Stimulated activated CD8-positive, alpha-beta memory T cell treated with anti-CD3 and anti-CD28 coated beads, Interleukin-2, amount 100 ng/mL, for 1 hour (primary cell): Measurements from ENCODE around the gene SLC25A43.
"Not testable (repeated sequence)": the region's sequence is repeated elsewhere in the genome, so short reads cannot be mapped to it uniquely, and the experiment has no call there.

ENCODE experiments used
- DNase-seq, 2 donors: peaks; one replicate each; pipeline ENCODE4 v3.0.0-alpha.2; 2020; ENCODE audit warnings: low read depth in 2 of 2

The SLC25A43 gene

GRCh38 chrX:119398974-119399771, at the start of gene SLC25A43:
Gene SLC25A43, plus strand, starts transcription at chrX:119399336. Its CDS starts 68 bp downstream, at chrX:119399404.
- DNase-seq: peak in 1 of 2 donors; percentile 1

GRCh38 chrX:119359618-119360382, 39.3 kb upstream of the SLC25A43 start:
- DNase-seq: no peak

GRCh38 chrX:119361451-119361850, 37.7 kb upstream of the SLC25A43 start:
- not testable (repeated sequence) for DNase-seq

- DNase-seq: not testable (repeated sequence)
Observed at GRCh38 chrX:119362074-119362473, 37.1 kb upstream of the SLC25A43 start.

GRCh38 chrX:119363391-119363790, 35.7 kb upstream of the SLC25A43 start:
- DNase-seq: no peak

- DNase-seq: not testable (repeated sequence)
Observed at GRCh38 chrX:119371861-119372260, 27.3 kb upstream of the SLC25A43 start.

GRCh38 chrX:119374736-119375135, 24.4 kb upstream of the SLC25A43 start:
- no peak for DNase-seq

GRCh38 chrX:119375561-119375960, 23.6 kb upstream of the SLC25A43 start:
- DNase-seq: no peak

GRCh38 chrX:119376312-119376711, 22.8 kb upstream of the SLC25A43 start:
- no peak for DNase-seq

GRCh38 chrX:119381349-119381944, 17.7 kb upstream of the SLC25A43 start:
- DNase-seq: no peak

- DNase-seq: no peak
Observed at GRCh38 chrX:119382606-119383005, 16.5 kb upstream of the SLC25A43 start.

- not testable (repeated sequence) for DNase-seq
Observed at GRCh38 chrX:119386685-119387084, 12.5 kb upstream of the SLC25A43 start.

- not testable (repeated sequence) for DNase-seq
Observed at GRCh38 chrX:119387426-119387825, 11.7 kb upstream of the SLC25A43 start.

GRCh38 chrX:119389214-119389613, 9.9 kb upstream of the SLC25A43 start:
- no peak for DNase-seq

- no peak for DNase-seq
Observed at GRCh38 chrX:119389871-119390501, 9.2 kb upstream of the SLC25A43 start.

GRCh38 chrX:119391279-119391678, 7.9 kb upstream of the SLC25A43 start:
- no peak for DNase-seq

- no peak for DNase-seq
Observed at GRCh38 chrX:119393144-119393543, 6.0 kb upstream of the SLC25A43 start.

GRCh38 chrX:119398587-119398973, 556 bp upstream of the SLC25A43 start:
- DNase-seq: no peak

GRCh38 chrX:119399772-119400101, 601 bp downstream of the SLC25A43 start:
- no peak for DNase-seq

GRCh38 chrX:119401569-119401968, 2.4 kb downstream of the SLC25A43 start:
- DNase-seq: no peak

GRCh38 chrX:119402588-119402987, 3.5 kb downstream of the SLC25A43 start:
- no peak for DNase-seq

- DNase-seq: no peak
Observed at GRCh38 chrX:119406776-119407175, 7.6 kb downstream of the SLC25A43 start.
